AG09319 (cell line): Measurements from ENCODE around the gene AKT1S1.

Experiments used
- DNase-seq: peaks from one replicate; pipeline ENCODE4 v3.0.0-alpha.2; 2010; ENCODE audit warnings: low read depth; ENCODE audit errors: extremely low read depth
- TF ChIP-seq, protein P1 (sequence below): IDR thresholded peaks from 2 replicates; pipeline ENCODE4 v1.5.1; 2011; ENCODE audit warnings: low read depth, mild to moderate bottlenecking, inconsistent platforms, low read length, moderate library complexity

AKT1S1 gene

DNA sequence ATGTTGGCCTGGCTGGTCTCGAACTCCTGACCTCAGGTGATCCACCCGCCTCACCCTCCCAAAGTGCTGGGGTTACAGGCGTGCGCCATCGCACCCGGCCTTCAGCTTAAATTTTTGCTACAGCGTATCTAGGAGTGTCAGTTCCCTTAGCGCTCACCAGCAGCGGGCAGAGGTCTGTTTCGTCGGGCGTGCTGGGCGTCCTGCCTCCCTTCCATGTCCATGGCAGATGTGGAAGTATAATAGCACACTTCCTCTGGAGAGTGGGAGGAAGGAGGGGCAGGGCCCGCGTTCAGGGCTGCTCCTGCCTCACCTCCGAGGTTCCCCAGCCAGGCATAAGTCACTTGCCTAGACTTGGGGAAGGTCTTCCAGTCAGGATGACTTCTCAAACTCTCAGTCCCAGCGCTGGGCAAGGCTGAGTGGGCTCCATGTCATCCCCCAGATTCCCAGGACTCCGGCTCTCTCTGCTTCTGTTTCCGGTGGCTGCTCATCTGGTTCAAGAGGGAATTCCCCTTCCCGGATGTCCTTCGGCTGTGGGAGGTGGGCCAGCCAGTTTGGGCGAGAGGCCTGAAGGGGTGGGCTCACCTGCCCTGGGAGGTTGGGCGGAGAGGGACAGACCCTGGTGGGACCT is 10.0 kb upstream of the AKT1S1 start:
- TF ChIP-seq, protein P1, sequence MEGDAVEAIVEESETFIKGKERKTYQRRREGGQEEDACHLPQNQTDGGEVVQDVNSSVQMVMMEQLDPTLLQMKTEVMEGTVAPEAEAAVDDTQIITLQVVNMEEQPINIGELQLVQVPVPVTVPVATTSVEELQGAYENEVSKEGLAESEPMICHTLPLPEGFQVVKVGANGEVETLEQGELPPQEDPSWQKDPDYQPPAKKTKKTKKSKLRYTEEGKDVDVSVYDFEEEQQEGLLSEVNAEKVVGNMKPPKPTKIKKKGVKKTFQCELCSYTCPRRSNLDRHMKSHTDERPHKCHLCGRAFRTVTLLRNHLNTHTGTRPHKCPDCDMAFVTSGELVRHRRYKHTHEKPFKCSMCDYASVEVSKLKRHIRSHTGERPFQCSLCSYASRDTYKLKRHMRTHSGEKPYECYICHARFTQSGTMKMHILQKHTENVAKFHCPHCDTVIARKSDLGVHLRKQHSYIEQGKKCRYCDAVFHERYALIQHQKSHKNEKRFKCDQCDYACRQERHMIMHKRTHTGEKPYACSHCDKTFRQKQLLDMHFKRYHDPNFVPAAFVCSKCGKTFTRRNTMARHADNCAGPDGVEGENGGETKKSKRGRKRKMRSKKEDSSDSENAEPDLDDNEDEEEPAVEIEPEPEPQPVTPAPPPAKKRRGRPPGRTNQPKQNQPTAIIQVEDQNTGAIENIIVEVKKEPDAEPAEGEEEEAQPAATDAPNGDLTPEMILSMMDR = no peak
- DNase-seq = no peak

DNA sequence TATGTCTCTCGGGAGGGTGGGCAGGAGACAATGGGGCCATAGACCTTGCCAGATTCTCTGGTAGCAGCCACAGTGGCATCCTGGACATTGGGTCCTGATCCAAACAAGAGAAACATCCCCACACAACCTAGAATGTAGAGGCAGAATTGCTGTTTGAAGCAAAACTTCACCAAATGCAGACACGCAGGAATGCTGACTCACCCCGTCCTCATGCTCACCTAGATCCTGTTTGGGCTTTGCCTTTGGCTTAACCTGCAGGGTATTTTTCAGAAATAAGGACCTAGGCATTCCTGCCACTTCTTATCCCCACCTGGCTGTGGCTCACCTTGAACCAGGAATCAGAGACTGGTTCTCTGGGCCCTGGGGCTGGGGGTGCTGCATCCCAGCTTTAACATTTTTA is 7.6 kb upstream of the AKT1S1 start:
- TF ChIP-seq, protein P1 = no peak
- no peak for DNase-seq

DNA sequence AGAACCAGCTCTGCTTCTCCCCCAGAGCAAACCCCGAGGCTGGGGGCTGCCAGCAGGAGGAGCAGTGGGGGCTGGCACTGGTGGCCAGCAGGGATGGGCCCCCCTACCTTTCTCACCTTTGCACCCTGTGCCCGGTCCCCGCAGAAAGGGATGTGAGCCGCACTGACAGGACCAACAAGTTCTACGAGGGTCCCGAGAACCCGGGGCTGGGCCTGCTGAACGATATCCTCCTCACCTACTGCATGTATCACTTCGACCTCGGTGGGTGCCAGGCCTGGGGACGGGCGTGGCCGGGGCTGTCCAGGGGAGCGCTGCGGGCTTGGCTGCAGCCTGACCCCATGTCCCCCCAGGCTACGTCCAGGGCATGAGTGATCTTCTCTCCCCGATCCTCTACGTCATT is 7.0 kb upstream of the AKT1S1 start:
- no peak for DNase-seq
- TF ChIP-seq, protein P1 = no peak

DNA sequence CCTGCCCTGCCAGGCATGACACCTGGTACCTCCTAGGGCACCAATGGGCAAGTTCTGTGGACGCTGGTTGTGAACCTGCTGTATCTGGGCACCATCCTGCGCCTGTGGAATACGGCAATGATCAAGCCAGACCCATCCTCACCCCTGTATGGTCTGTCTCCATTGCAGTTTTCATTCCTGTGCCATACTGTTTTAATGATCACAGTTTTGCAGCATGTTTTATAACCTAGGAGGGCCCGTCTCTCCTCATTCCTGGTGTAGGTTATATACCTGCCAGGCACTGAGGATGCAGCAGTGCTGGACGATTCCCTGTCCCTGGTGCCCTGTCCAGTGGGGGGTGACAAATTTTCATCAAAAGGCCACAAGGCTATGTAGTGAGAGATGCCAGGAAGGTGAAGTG is 5.9 kb upstream of the AKT1S1 start:
- TF ChIP-seq, protein P1 = no peak

DNA sequence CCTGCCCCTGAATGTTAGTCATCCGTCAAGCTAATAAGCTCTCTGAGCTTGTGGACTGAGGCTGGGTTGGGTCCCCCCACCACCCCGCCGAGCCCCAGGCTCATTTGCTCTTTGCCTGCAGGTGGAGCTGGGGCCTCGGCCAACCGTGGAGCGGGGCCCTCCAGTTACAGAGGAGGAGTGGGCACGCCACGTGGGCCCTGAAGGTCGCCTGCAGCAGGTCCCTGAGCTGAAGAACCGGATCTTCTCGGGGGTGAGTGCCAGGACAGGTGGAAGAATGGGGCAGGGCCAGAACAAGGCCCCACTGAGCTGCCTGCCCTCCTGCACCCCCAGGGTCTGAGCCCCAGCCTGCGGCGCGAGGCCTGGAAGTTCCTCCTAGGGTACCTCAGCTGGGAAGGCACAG is 5.5 kb upstream of the AKT1S1 start:
- TF ChIP-seq, protein P1 = no peak
- DNase-seq = no peak

More for the DNA sequence above, 5.9 kb upstream of the AKT1S1 start:
- no peak for DNase-seq

DNA sequence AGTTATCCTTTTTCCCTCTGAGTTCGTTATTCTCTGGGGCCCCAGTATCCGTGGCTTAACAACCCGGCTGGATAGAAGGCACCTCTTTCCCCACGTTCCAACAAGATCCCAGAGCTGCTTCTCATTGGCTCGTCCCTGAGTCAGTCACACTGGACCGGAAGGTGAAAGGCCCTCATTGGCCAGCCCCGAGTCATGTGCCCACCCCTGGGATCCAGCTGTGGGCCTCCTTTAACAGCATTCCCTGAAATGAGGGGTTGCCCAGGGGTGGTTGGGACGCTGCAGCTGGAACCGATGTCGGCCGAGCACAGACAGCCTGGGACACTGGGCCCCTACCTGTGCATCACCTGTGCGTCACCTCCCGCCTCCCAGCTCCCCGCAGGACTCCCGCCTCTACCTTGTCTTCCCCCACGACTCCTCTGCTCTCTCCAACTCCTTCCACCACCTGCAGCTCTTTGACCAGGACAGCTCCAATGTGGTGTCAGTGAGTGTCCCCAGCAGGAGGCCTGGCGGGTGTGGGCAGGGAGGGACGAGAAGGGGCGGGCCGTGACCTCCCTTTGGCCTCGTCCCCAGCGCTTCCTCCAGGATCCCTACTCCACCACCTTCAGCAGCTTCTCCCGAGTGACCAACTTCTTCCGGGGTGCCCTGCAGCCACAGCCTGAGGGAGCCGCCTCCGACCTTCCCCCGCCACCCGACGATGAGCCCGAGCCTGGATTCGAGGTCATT is 4.7 kb upstream of the AKT1S1 start:
- DNase-seq = no peak
- TF ChIP-seq, protein P1 = no peak

DNA sequence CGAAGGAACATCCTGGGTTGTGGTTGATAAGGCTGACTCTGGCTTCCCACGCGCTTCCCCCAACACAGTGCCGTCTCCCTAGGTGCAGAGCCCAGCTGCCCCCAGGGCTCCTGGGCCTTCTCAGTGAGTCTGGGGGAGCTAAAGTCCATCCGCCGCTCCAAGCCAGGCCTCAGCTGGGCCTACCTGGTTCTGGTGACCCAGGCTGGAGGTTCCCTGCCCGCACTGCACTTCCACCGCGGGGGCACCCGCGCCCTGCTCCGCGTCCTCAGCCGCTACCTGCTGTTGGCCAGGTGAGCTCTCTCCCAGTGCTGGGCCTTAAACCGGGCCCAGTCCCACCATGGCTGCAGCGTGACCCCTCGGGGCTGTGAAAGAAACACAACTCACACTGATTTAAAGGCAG is 4.0 kb upstream of the AKT1S1 start:
- TF ChIP-seq, protein P1 = no peak

More for the DNA sequence above, 4.0 kb upstream of the AKT1S1 start:
- no peak for DNase-seq
